ENCODE results near the gene NEO1.

DNA sequence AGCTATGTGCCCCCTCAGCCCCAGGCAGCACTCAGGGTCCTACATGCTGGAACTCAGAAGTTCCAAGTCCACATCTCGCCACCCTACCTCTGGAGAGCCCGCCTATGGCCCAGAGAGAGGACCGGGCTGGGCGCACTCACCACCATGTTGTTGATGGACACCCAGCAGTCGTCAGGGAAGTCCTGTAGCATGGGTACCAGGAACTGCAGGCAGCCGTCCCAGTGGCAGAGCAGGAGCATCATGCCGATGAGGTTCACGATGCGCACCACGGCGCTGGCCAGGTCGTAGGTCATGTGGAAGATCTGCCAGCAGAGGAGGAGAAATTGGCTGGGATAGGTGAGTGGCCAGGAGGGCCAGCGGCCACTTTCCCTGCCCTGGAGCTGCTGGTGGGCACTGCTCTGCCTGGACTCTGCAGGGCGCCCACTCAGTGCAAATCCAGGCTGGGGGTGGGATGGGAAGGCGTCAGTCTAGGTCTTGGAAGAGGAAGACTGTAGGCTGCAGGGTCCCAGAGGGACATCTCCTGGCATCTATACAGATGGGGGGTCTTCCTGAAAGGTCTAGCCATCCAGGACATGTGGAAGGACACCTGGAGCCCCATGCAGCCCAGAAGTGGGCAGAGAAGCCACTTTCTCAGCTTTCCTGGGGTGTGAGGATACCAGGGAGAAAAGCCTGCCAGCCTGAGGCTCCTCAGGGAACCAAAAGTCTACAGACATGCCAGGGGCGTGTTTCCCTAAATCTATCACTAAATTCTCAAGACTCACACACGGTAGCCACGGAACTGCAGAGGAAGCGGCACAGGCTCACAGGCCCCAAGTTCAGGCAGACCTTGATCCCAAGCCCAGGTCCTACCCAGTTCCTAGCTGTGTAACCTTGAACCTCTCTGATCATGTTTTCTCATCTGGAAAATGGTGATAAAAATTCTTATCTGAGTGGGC is 280.0 kb downstream of the NEO1 start:
- TF ChIP-seq, protein P1, sequence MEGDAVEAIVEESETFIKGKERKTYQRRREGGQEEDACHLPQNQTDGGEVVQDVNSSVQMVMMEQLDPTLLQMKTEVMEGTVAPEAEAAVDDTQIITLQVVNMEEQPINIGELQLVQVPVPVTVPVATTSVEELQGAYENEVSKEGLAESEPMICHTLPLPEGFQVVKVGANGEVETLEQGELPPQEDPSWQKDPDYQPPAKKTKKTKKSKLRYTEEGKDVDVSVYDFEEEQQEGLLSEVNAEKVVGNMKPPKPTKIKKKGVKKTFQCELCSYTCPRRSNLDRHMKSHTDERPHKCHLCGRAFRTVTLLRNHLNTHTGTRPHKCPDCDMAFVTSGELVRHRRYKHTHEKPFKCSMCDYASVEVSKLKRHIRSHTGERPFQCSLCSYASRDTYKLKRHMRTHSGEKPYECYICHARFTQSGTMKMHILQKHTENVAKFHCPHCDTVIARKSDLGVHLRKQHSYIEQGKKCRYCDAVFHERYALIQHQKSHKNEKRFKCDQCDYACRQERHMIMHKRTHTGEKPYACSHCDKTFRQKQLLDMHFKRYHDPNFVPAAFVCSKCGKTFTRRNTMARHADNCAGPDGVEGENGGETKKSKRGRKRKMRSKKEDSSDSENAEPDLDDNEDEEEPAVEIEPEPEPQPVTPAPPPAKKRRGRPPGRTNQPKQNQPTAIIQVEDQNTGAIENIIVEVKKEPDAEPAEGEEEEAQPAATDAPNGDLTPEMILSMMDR (IDR thresholded peaks at IDR 0.05; ENCODE audit: insufficient read depth, low read length, poor library complexity, severe bottlenecking), result no peak
- TF ChIP-seq EZH2phosphoT487 (conservative IDR thresholded peaks at IDR 0.05; ENCODE audit: low read length), result no peak
